ENCODE measurements around the gene MMP3. TPM values are rescaled to one million over a fixed set of nuclear protein-coding genes. Genes with fewer than 3 reads are reported as not detected.

Gene MMP3
- total RNA-seq, 2 donors from 2014 or later = 0.41 TPM; not detected in 1

DNA sequence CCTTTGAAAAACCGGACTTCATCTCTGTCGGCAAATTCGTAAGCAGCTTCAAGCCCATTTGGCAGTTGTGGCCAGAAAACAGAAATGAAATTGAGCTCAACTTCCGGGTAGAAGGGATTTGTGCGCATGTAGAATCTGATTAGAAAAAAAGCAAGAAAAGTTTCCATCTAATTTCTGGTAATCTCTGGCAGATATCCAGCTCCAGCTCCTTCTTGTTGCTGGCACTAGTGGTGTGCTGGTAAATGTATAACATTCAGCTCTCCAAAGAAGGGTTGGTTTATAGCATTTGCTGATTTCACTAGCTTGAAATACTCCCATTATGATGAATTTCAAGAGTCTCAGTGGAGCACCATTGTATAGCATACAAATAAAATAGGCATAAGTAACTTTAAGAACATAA, 50.8 kb downstream of the MMP3 start:
- TF ChIP-seq, protein P1, sequence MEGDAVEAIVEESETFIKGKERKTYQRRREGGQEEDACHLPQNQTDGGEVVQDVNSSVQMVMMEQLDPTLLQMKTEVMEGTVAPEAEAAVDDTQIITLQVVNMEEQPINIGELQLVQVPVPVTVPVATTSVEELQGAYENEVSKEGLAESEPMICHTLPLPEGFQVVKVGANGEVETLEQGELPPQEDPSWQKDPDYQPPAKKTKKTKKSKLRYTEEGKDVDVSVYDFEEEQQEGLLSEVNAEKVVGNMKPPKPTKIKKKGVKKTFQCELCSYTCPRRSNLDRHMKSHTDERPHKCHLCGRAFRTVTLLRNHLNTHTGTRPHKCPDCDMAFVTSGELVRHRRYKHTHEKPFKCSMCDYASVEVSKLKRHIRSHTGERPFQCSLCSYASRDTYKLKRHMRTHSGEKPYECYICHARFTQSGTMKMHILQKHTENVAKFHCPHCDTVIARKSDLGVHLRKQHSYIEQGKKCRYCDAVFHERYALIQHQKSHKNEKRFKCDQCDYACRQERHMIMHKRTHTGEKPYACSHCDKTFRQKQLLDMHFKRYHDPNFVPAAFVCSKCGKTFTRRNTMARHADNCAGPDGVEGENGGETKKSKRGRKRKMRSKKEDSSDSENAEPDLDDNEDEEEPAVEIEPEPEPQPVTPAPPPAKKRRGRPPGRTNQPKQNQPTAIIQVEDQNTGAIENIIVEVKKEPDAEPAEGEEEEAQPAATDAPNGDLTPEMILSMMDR (IDR thresholded peaks at IDR 0.05) = no peak
- TF ChIP-seq POLR2A (IDR thresholded peaks at IDR 0.05) = no peak
- TF ChIP-seq POLR2AphosphoS5 (IDR thresholded peaks at IDR 0.05) = no peak
- no peaks in the 10 kb centered on the region for H3K4me1 ChIP-seq (replicated peaks)
- no peak overlapping the region for H3K27ac ChIP-seq
- H3K9me3 ChIP-seq = no peaks in the 10 kb centered on the region
- H3K4me3 ChIP-seq = no peak overlapping the region
- intact Hi-C loops (cut with DNase I) = no loop called here
- WGBS = 90% methylated on average over 5 of the region's 5 CpGs
- no peak for DNase-seq (ENCODE audit: low spot score)
- H3K27me3 ChIP-seq (replicated peaks; ENCODE audit: insufficient read depth) = no peaks in the 10 kb centered on the region
- H3K36me3 ChIP-seq = no peaks in the 10 kb centered on the region

- 75% methylated on average over 4 of the region's 4 CpGs for WGBS
- no peak overlapping the region for H3K27ac ChIP-seq
- H3K4me1 ChIP-seq (replicated peaks) = no peaks in the 10 kb centered on the region
- no peaks in the 10 kb centered on the region for H3K36me3 ChIP-seq
- no peaks in the 10 kb centered on the region for H3K9me3 ChIP-seq
- TF ChIP-seq POLR2AphosphoS5 (IDR thresholded peaks at IDR 0.05) = no peak
- TF ChIP-seq, protein P1 (IDR thresholded peaks at IDR 0.05) = no peak
- no peak for DNase-seq (ENCODE audit: low spot score)
- H3K4me3 ChIP-seq = no peak overlapping the region
- intact Hi-C loops (cut with DNase I) = no loop called here
- no peaks in the 10 kb centered on the region for H3K27me3 ChIP-seq (replicated peaks; ENCODE audit: insufficient read depth)
Measured at GRCh38 chr11:102791271-102792036, 52.0 kb downstream of the MMP3 start.

- intact Hi-C loops (cut with DNase I) = no loop called here
- DNase-seq (ENCODE audit: low spot score) = no peak
- Histone ChIP-seq H3K9me3 (no peaks in the 10 kb centered on the region), H3K4me1 (replicated peaks) (no peaks in the 10 kb centered on the region), H3K36me3 (no peaks in the 10 kb centered on the region), H3K4me3 (no peak overlapping the region), H3K27me3 (replicated peaks; ENCODE audit: insufficient read depth) (no peaks in the 10 kb centered on the region), H3K27ac (no peak overlapping the region)
- no peak for TF ChIP-seq POLR2AphosphoS5 (IDR thresholded peaks at IDR 0.05)
- TF ChIP-seq POLR2A (IDR thresholded peaks at IDR 0.05) = no peak
- 77% methylated on average over 8 of the region's 8 CpGs for WGBS
Measured at GRCh38 chr11:102788334-102788995, 54.9 kb downstream of the MMP3 start.

Other genes starting within 250 kb of the MMP3 start
- not detected for gene MMP20, start 218.3 kb downstream of the MMP3 start, total RNA-seq
- not detected for gene MMP27, start 137.8 kb downstream of the MMP3 start, total RNA-seq
- gene MMP8, start 118.7 kb downstream of the MMP3 start, total RNA-seq = not detected
- gene MMP10, start 63.0 kb downstream of the MMP3 start, total RNA-seq = 1 to 10 TPM in 1 of 2 donors, under 1 TPM in 1; 0.18 to 3.6 TPM
- gene MMP1, start 45.4 kb downstream of the MMP3 start, total RNA-seq = 1 to 10 TPM in 1 of 2 donors, not detected in 1; 1.2 TPM
- gene MMP12, start 31.4 kb upstream of the MMP3 start, total RNA-seq = not detected
- 1 to 10 TPM in 1 of 2 donors, not detected in 1; 3.0 TPM for gene MMP13, start 112.1 kb upstream of the MMP3 start, total RNA-seq
- gene DCUN1D5, start 248.6 kb upstream of the MMP3 start, total RNA-seq = 10 to 100 TPM; 38.9 to 74.8 TPM

All from prostate gland (tissue), 2 donors.